Rectal smooth muscle tissue (tissue), 1 donor: Measurements from ENCODE around the gene USP17L11.
"Not testable (repeated sequence)": the region's sequence is repeated elsewhere in the genome, so short reads cannot be mapped to it uniquely, and the experiment has no call there.

Experiments used
- H3K27ac ChIP-seq: one replicate; pipeline ENCODE4 v1.7.0; 2013; ENCODE audit warnings: low read depth, low read length, inconsistent platforms
- H3K27me3 ChIP-seq: one replicate; pipeline ENCODE4 v1.7.0; 2013; ENCODE audit warnings: low read length; ENCODE audit not compliant: control insufficient read depth, insufficient read depth
- H3K36me3 ChIP-seq: one replicate; pipeline ENCODE4 v1.7.0; 2013; ENCODE audit warnings: low read length; ENCODE audit not compliant: control insufficient read depth, insufficient read depth
- H3K4me1 ChIP-seq: one replicate; pipeline ENCODE4 v1.7.0; 2013; ENCODE audit warnings: low read length; ENCODE audit not compliant: control insufficient read depth, insufficient read depth
- H3K4me3 ChIP-seq: one replicate; pipeline ENCODE4 v1.7.0; 2013; ENCODE audit warnings: low read length
- H3K9ac ChIP-seq: one replicate; pipeline ENCODE4 v1.7.0; 2013; ENCODE audit warnings: low read length

USP17L11 gene

DNA sequence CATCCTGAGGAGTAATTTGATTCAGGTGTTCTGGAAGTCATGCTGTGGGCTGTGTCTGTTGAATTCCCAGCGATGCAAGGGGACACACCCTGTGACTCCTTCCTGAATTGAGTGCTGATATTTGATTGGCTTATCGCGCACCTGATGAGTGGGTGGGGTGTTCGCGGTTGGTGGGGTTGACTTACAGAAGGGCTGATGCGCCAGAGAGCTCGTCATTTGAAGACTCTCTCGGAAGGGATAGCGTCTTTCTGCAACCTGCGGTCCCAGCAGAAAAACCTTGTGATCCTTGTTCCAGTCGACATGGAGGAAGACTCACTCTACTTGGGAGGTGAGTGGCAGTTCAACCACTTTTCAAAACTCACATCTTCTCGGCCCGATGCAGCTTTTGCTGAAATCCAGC, 37.9 kb downstream of the USP17L11 start, which contains the start of gene USP17L19:
TSS of gene USP17L19 (plus strand) at position 301 of the 400 bp plus-strand sequence. CDS start at position 301, 0 bp downstream.
- not testable (repeated sequence) for H3K27ac ChIP-seq, H3K27me3 ChIP-seq, H3K4me1 ChIP-seq, H3K4me3 ChIP-seq, H3K9ac ChIP-seq, H3K36me3 ChIP-seq

DNA sequence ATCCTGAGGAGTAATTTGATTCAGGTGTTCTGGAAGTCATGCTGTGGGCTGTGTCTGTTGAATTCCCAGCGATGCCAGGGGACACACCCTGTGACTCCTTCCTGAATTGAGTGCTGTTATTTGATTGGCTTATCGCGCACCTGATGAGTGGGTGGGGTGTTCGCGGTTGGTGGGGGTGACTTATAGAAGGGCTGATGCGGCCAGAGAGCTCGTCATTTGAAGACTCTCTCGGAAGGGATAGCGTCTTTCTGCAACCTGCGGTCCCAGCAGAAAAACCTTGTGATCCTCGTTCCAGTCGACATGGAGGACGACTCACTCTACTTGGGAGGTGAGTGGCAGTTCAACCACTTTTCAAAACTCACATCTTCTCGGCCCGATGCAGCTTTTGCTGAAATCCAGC, 42.6 kb downstream of the USP17L11 start, which contains the start of gene USP17L20:
TSS of gene USP17L20 (plus strand) at position 301 of the 400 bp plus-strand sequence. CDS start at position 301, 0 bp downstream.
- not testable (repeated sequence) for H3K36me3 ChIP-seq, H3K9ac ChIP-seq, H3K27ac ChIP-seq, H3K4me1 ChIP-seq, H3K4me3 ChIP-seq, H3K27me3 ChIP-seq

DNA sequence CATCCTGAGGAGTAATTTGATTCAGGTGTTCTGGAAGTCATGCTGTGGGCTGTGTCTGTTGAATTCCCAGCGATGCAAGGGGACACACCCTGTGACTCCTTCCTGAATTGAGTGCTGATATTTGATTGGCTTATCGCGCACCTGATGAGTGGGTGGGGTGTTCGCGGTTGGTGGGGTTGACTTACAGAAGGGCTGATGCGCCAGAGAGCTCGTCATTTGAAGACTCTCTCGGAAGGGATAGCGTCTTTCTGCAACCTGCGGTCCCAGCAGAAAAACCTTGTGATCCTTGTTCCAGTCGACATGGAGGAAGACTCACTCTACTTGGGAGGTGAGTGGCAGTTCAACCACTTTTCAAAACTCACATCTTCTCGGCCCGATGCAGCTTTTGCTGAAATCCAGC, 47.4 kb downstream of the USP17L11 start, which contains the start of gene USP17L21:
TSS of gene USP17L21 (plus strand) at position 301 of the 400 bp plus-strand sequence. CDS start at position 301, 0 bp downstream.
- H3K4me1 ChIP-seq, H3K27me3 ChIP-seq, H3K36me3 ChIP-seq, H3K27ac ChIP-seq, H3K9ac ChIP-seq, H3K4me3 ChIP-seq: not testable (repeated sequence)
